Stomach (tissue), 9 donors: Measurements from ENCODE around the gene TTC7B. TPM values are rescaled to one million over a fixed set of nuclear protein-coding genes. Genes with fewer than 3 reads are reported as not detected.

Source experiments
- DNase-seq, 2 donors: peaks; one replicate each; pipeline versions ENCODE4 v3.0.0 to v3.0.0-alpha.2; 2013 to 2019
- H3K27ac ChIP-seq, 5 donors: fragments of 200-600 bp in 4 of 5; sonication (generic) in 4 of 5; one replicate each; pipeline ENCODE4 v1.5.1; 2013 to 2019; ENCODE audit warnings: mild to moderate bottlenecking in 1 of 5, moderate library complexity in 1 of 5
- H3K27me3 ChIP-seq, 3 donors: fragments of 200-600 bp; sonication (generic); one replicate each; pipeline ENCODE4 v1.5.1; 2017 to 2019; ENCODE audit warnings: mixed run types in 1 of 3
- H3K36me3 ChIP-seq, 4 donors: fragments of 200-600 bp; sonication (generic); 1 replicate in 3 of 4; 2 replicates in 1 of 4; pipeline ENCODE4 v1.5.1; 2016 to 2019
- H3K4me1 ChIP-seq, 4 donors: fragments of 200-600 bp; sonication (generic); one replicate each; pipeline ENCODE4 v1.5.1; 2016 to 2019
- H3K4me3 ChIP-seq, 4 donors: fragments of 200-600 bp; sonication (generic) in 3 of 4; one replicate each; pipeline ENCODE4 v1.5.1; 2016 to 2019; ENCODE audit warnings: mild to moderate bottlenecking in 1 of 4
- H3K9me3 ChIP-seq, 4 donors: fragments of 200-600 bp; sonication (generic); one replicate each; pipeline ENCODE4 v1.5.1; 2016 to 2019
- CTCF ChIP-seq, 7 experiments: fragments of 450-650 bp in 4 of 7; fragments of 200-600 bp in 3 of 7; sonication (generic) in 3 of 7; IDR thresholded peaks; one replicate each; pipeline ENCODE4 v1.5.1; 2016 to 2019; ENCODE audit warnings: antibody characterized with exemption in 7 of 7, control low read depth in 2 of 7, mild to moderate bottlenecking in 1 of 7
- EP300 ChIP-seq: sonication (generic); formaldehyde crosslinking; IDR thresholded peaks from one replicate; pipeline ENCODE4 v1.6.1; 2017; ENCODE audit warnings: antibody characterized with exemption
- POLR2A ChIP-seq, 4 donors: fragments of 450-650 bp; IDR thresholded peaks; one replicate each; pipeline ENCODE4 v1.6.1; 2016; ENCODE audit warnings: antibody characterized with exemption in 4 of 4, control low read depth in 2 of 4, mild to moderate bottlenecking in 1 of 4, moderate library complexity in 1 of 4
- POLR2AphosphoS5 ChIP-seq, 3 donors: sonication (generic); formaldehyde crosslinking; IDR thresholded peaks; one replicate each; pipeline ENCODE4 v1.6.1; 2016; ENCODE audit warnings: antibody characterized with exemption in 3 of 3
- WGBS, 5 donors: extraction: QIAGEN DNeasy Blood & Tissue Kit in 3 of 5; methylation state at CpG; one replicate each; pipeline versions ENCODE4 v1.1.5 to v1.1.7; 2013 to 2018; 5-methylcytosine and 5-hydroxymethylcytosine counted together
- intact Hi-C: fragments of 100-400 bp; cut with DNase I; formaldehyde crosslinking; loops from one replicate; pipeline ENCODE4 v1.15.1; 2023; ENCODE audit warnings: low total_unique reads
- polyA plus RNA-seq, 3 donors: library from polyadenylated mRNA; stranded (reverse); fragments of 200-250 nt; gene quantifications; one replicate each; pipeline ENCODE4 v1.2.3, GENCODE V29; 2013
- total RNA-seq, 5 donors: library from RNA; depleted of rRNA; stranded (reverse); fragments of >200 nt; gene quantifications; one replicate each; pipeline versions ENCODE4 v1.1.0 to v1.2.3, GENCODE V29; 2014 to 2016
- donor health status: healthy with polysubstance abuse.
- donor health status: Bipolar disorder and iron deficiency.
- donor health status: healthy.

TTC7B gene
- total and polyA plus RNA-seq, 8 donors, result 6.8 to 110 (median 17.7) TPM

DNA sequence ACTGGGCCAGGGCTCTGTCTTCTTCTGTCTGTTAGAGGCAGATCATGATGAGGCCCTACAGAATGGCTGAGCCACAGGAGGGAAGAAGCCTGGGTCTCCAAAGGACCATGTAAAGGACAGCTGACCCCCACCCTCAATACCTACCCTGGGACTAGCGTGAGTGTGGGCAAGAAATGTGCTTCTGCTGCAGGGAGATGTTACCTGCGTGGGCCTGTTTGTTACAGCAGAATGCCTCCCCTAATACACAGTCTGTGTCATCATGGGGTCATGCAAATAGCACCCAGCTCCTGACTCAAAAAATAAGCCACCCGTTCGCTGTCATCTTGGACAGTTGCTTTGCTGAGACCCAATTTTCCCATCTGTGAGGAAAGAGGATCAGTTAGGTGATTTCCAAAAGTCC is 328.8 kb downstream of the TTC7B start:
- TF ChIP-seq EP300 (no peak), POLR2AphosphoS5 (IDR thresholded peaks at IDR 0.05) (no peak), POLR2A (IDR thresholded peaks at IDR 0.05) (no peak), CTCF (IDR thresholded peaks at IDR 0.05) (no peak)

DNA sequence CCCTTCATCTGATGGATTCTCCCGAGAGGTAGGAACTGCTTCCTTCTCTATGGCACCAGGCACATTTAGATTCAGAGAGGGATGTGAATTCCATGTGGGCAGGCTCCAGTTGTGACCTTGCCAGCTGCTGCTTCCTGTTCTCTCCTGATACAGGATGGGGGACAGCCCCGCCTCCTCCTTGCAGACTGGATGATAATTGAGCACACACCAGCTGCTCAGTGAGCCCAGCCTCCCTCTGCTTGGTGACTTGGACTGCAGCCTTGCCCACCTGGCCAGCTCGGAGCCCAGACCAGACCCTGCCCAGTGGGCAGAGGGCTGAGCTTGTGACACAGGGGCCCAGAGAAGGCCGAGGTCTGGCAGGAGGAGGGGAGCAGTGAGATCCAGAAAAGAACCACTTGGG is 329.2 kb downstream of the TTC7B start:
- no peak overlapping the region for H3K27ac ChIP-seq
- H3K9me3 ChIP-seq, result no peaks in the 10 kb centered on the region
- peaks cover 0 to 21% (median 19%) of the 10 kb centered on the region in 4 donors for H3K4me1 ChIP-seq
- TF ChIP-seq POLR2AphosphoS5 (IDR thresholded peaks at IDR 0.05), result peak in 1 of 3 donors; percentile 24
- TF ChIP-seq EP300, result no peak
- no peaks in the 10 kb centered on the region for H3K36me3 ChIP-seq
- no peak overlapping the region for H3K4me3 ChIP-seq
- H3K27me3 ChIP-seq, result no peaks in the 10 kb centered on the region
- intact Hi-C loops, result no loop called here
- 47 to 59% (median 51%) methylated on average over 4 of the region's 4 CpGs for WGBS, 5 donors
- DNase-seq, result peak in 1 of 2 donors; percentile 77

More for the DNA sequence above, 328.8 kb downstream of the TTC7B start:
- H3K27ac ChIP-seq, result no peak overlapping the region
- no peaks in the 10 kb centered on the region for H3K27me3 ChIP-seq
- WGBS, 5 donors, result 90 to 96% (median 94%) methylated on average over 4 of the region's 4 CpGs
- no peak for DNase-seq
- H3K9me3 ChIP-seq, result no peaks in the 10 kb centered on the region
- H3K4me3 ChIP-seq, result no peak overlapping the region
- peaks cover 0 to 25% (median 20%) of the 10 kb centered on the region in 4 donors for H3K4me1 ChIP-seq
- intact Hi-C loops, result no loop called here
- H3K36me3 ChIP-seq, result no peaks in the 10 kb centered on the region

- no peak overlapping the region for H3K4me3 ChIP-seq
- peaks cover 0 to 4% (median 0%) of the 10 kb centered on the region in 4 donors for H3K9me3 ChIP-seq
- intact Hi-C loops, result no loop called here
- no peak for DNase-seq
- TF ChIP-seq EP300, result no peak
- TF ChIP-seq POLR2A (IDR thresholded peaks at IDR 0.05), result no peak
- no peak for TF ChIP-seq POLR2AphosphoS5 (IDR thresholded peaks at IDR 0.05)
- TF ChIP-seq CTCF (IDR thresholded peaks at IDR 0.05), result no peak
- no peak overlapping the region for H3K27ac ChIP-seq
- WGBS, 5 donors, result 70 to 84% (median 79%) methylated on average over 3 of the region's 3 CpGs
- H3K36me3 ChIP-seq, result no peaks in the 10 kb centered on the region
- peaks cover 0 to 7% (median 3%) of the 10 kb centered on the region in 4 donors for H3K4me1 ChIP-seq
- H3K27me3 ChIP-seq, result no peaks in the 10 kb centered on the region
These were observed 331.9 kb downstream of the TTC7B start for GRCh38 chr14:90484291-90484690.

DNA sequence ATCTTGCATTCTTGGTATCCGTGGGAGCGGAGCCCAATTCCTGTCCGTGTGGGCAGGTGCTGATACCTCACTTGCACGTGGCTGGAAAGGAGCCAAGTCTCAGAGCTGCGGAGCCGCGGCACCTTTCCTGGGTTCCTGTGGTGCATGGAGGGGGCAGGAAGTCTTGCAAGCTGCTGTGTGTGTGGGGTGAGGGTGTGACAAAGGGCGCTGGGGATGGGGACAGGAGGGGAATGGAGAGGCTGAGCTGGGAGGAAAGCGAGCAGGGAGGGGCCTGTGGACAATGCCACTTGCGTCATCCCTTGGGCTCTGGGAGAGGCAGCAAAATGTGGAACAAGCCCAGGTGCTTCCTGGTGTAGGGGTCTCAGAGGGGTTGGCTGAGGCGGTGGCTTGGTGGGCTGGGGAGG is 332.7 kb downstream of the TTC7B start:
- peak; percentile 67 to 82 for DNase-seq
- H3K9me3 ChIP-seq, result peaks cover 0 to 4% (median 0%) of the 10 kb centered on the region in 4 donors
- H3K4me3 ChIP-seq, result no peak overlapping the region
- TF ChIP-seq CTCF (IDR thresholded peaks at IDR 0.05), result no peak
- no peak for TF ChIP-seq EP300
- TF ChIP-seq POLR2A (IDR thresholded peaks at IDR 0.05), result no peak
- no peak for TF ChIP-seq POLR2AphosphoS5 (IDR thresholded peaks at IDR 0.05)
- H3K27ac ChIP-seq, result no peak overlapping the region
- intact Hi-C loops, result no loop called here
- WGBS, 5 donors, result 10 to 24% (median 19%) methylated on average over 11 of the region's 11 CpGs
- no peaks in the 10 kb centered on the region for H3K36me3 ChIP-seq
- no peaks in the 10 kb centered on the region for H3K27me3 ChIP-seq
- H3K4me1 ChIP-seq, result peaks cover 0 to 7% (median 3%) of the 10 kb centered on the region in 4 donors

DNA sequence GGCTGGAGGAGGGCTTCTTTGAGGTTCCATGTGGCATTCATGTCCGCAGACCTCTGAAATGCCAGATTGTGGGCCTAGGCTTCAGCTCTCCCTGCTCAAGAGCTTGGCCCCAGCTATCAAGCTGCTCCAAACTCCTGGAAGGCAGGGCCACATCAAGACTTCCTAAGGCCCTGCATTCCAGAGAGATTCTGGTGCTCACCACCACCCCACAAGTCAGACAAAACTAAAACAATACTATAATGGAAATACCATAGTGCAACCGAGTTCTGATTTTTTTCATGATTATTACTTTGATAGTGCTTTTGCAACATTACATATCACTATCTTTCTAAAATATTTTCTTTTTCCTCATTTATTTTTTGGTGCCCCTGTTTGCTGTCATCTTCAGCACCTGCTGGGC is 333.1 kb downstream of the TTC7B start:
- H3K36me3 ChIP-seq, result no peaks in the 10 kb centered on the region
- no peak for DNase-seq
- H3K9me3 ChIP-seq, result peaks cover 0 to 4% (median 0%) of the 10 kb centered on the region in 4 donors
- intact Hi-C loops, result no loop called here
- H3K4me3 ChIP-seq, result no peak overlapping the region
- H3K4me1 ChIP-seq, result peaks cover 0 to 7% (median 3%) of the 10 kb centered on the region in 4 donors
- H3K27ac ChIP-seq, result no peak overlapping the region
- WGBS, 5 donors, result 50 to 70% (median 65%) methylated on average over 1 to 2 of the region's 2 CpGs
- TF ChIP-seq POLR2A (IDR thresholded peaks at IDR 0.05), result no peak
- H3K27me3 ChIP-seq, result no peaks in the 10 kb centered on the region
